Measurements from ENCODE around the gene IMMP2L.

GRCh38 chr7:110647266-110647665 is 915.0 kb downstream of the IMMP2L start:
- TF ChIP-seq CTCF (conservative IDR thresholded peaks at IDR 0.05; ENCODE audit: low read length) = no peak
- TF ChIP-seq EZH2phosphoT487 (IDR thresholded peaks at IDR 0.05; ENCODE audit: borderline replicate concordance) = no peak

Data from Loucy (cell line).